ENCODE data around the gene GOLIM4.

GOLIM4 gene

GRCh38 chr3:168117853-168118313 is 22.2 kb upstream of the GOLIM4 start:
- H3K27me3 ChIP-seq (replicated peaks): no peaks in the 10 kb centered on the region
- H3K27ac ChIP-seq: no peak overlapping the region
- H3K36me3 ChIP-seq (replicated peaks): no peaks in the 10 kb centered on the region
- peak; percentile 39 for DNase-seq
- no peak overlapping the region for H3K4me3 ChIP-seq (ENCODE audit: low read depth, low read length)
- TF ChIP-seq, protein P1, sequence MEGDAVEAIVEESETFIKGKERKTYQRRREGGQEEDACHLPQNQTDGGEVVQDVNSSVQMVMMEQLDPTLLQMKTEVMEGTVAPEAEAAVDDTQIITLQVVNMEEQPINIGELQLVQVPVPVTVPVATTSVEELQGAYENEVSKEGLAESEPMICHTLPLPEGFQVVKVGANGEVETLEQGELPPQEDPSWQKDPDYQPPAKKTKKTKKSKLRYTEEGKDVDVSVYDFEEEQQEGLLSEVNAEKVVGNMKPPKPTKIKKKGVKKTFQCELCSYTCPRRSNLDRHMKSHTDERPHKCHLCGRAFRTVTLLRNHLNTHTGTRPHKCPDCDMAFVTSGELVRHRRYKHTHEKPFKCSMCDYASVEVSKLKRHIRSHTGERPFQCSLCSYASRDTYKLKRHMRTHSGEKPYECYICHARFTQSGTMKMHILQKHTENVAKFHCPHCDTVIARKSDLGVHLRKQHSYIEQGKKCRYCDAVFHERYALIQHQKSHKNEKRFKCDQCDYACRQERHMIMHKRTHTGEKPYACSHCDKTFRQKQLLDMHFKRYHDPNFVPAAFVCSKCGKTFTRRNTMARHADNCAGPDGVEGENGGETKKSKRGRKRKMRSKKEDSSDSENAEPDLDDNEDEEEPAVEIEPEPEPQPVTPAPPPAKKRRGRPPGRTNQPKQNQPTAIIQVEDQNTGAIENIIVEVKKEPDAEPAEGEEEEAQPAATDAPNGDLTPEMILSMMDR (IDR thresholded peaks at IDR 0.05; ENCODE audit: low read depth, low read length, missing control alignments): no peak
- in situ Hi-C loops (cut with HindIII; ENCODE audit: low pct_ligation_motif_present, low sequenced_read_pairs): no loop called here

DNA sequence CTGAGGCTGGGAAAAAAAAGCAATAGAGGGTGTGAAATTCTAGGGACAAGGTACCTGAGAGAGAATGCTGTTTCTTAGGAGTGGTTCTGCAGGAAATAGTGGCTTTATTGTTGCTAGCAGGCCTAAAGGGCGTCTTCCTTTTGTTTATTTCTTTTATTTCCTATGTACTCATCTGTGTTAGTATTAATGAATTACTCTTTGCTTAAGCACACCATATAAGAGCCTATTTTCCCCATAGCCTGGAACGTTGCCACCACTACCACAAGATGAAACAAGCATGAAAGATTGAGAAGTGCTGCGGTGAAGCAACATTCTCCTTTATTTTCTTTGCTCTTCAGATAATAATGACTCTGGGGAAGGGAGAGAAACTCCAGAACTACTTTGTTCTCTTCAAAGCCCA is 21.3 kb upstream of the GOLIM4 start:
- Histone ChIP-seq H3K27ac (no peak overlapping the region), H3K4me3 (ENCODE audit: low read depth, low read length) (no peak overlapping the region), H3K36me3 (replicated peaks) (no peaks in the 10 kb centered on the region), H3K27me3 (replicated peaks) (no peaks in the 10 kb centered on the region)
- TF ChIP-seq, protein P1 (IDR thresholded peaks at IDR 0.05; ENCODE audit: low read depth, low read length, missing control alignments): no peak
- in situ Hi-C loops (cut with HindIII; ENCODE audit: low pct_ligation_motif_present, low sequenced_read_pairs): no loop called here
- DNase-seq: peak; percentile 22

DNA sequence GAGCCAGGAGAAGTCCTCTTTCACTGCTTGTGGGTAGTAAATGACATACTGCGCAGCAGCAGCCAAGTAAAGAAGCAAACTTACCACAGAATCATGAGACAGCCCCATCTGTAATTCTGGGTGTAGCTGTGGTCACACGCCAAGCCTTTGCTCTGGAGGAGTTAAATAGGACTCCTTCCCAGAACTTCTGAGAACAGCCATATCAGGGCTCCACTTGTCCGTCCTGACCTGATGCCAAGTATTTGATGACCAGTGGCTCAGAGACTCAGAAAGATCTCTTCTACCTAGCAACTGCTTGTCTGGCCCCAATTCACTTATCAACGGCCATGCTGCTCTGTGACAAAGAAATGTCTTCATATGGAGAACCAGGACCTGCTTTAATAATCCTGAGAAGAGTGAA is 20.6 kb upstream of the GOLIM4 start:
- Histone ChIP-seq H3K4me3 (ENCODE audit: low read depth, low read length) (no peak overlapping the region), H3K27ac (no peak overlapping the region), H3K36me3 (replicated peaks) (no peaks in the 10 kb centered on the region), H3K27me3 (replicated peaks) (no peaks in the 10 kb centered on the region)
- no peak for DNase-seq
- TF ChIP-seq, protein P1 (IDR thresholded peaks at IDR 0.05; ENCODE audit: low read depth, low read length, missing control alignments): no peak
- in situ Hi-C loops (cut with HindIII; ENCODE audit: low pct_ligation_motif_present, low sequenced_read_pairs): no loop called here

GRCh38 chr3:168113848-168114247 is 18.1 kb upstream of the GOLIM4 start:
- H3K36me3 ChIP-seq (replicated peaks): no peaks in the 10 kb centered on the region
- DNase-seq: no peak
- in situ Hi-C loops (cut with HindIII; ENCODE audit: low pct_ligation_motif_present, low sequenced_read_pairs): no loop called here
- no peaks in the 10 kb centered on the region for H3K27me3 ChIP-seq (replicated peaks)
- H3K4me3 ChIP-seq (ENCODE audit: low read depth, low read length): no peak overlapping the region
- H3K27ac ChIP-seq: no peak overlapping the region
- TF ChIP-seq, protein P1 (IDR thresholded peaks at IDR 0.05; ENCODE audit: low read depth, low read length, missing control alignments): peak; percentile 11

- Histone ChIP-seq H3K36me3 (replicated peaks) (no peaks in the 10 kb centered on the region), H3K4me3 (ENCODE audit: low read depth, low read length) (no peak overlapping the region), H3K27me3 (replicated peaks) (no peaks in the 10 kb centered on the region), H3K27ac (no peak overlapping the region)
- TF ChIP-seq, protein P1 (IDR thresholded peaks at IDR 0.05; ENCODE audit: low read depth, low read length, missing control alignments): no peak
- no peak for DNase-seq
- in situ Hi-C loops (cut with HindIII; ENCODE audit: low pct_ligation_motif_present, low sequenced_read_pairs): no loop called here
Observed at GRCh38 chr3:168112894-168113293, 17.2 kb upstream of the GOLIM4 start.

DNA sequence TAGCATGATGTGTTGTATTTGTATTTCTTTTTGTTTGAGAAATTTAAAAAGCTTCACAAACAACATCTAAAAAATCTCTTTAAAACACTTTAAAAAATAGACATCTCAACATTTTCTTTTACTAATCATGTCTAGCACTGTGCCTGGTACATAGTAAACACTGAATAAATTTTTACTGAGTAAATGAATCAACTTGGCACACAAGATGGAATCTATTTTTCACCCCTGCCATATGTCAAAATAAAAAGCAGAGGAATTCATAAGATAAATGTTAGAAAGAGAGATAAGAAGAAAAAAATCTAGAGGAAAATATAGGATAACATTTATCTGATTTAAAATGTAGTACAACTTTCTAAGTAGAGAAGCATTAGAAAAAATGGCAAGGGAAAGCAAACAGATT is 8.6 kb upstream of the GOLIM4 start:
- Histone ChIP-seq H3K4me3 (ENCODE audit: low read depth, low read length) (no peak overlapping the region), H3K36me3 (replicated peaks) (no peaks in the 10 kb centered on the region), H3K27ac (no peak overlapping the region), H3K27me3 (replicated peaks) (no peaks in the 10 kb centered on the region)
- TF ChIP-seq, protein P1 (IDR thresholded peaks at IDR 0.05; ENCODE audit: low read depth, low read length, missing control alignments): no peak
- in situ Hi-C loops (cut with HindIII; ENCODE audit: low pct_ligation_motif_present, low sequenced_read_pairs): no loop called here
- DNase-seq: no peak

Data from brain microvascular endothelial cell (primary cell).